Stimulated activated CD8-positive, alpha-beta memory T cell treated with anti-CD3 and anti-CD28 coated beads, Interleukin-4, amount 100 ng/mL, for 24 hours (primary cell): ENCODE data around the gene NLGN1.
"Not testable (repeated sequence)": the region's sequence is repeated elsewhere in the genome, so short reads cannot be mapped to it uniquely, and the experiment has no call there.

Experiments
- DNase-seq: peaks from one replicate; pipeline ENCODE4 v3.0.0-alpha.2; 2020; ENCODE audit warnings: low read depth

Gene NLGN1

DNA sequence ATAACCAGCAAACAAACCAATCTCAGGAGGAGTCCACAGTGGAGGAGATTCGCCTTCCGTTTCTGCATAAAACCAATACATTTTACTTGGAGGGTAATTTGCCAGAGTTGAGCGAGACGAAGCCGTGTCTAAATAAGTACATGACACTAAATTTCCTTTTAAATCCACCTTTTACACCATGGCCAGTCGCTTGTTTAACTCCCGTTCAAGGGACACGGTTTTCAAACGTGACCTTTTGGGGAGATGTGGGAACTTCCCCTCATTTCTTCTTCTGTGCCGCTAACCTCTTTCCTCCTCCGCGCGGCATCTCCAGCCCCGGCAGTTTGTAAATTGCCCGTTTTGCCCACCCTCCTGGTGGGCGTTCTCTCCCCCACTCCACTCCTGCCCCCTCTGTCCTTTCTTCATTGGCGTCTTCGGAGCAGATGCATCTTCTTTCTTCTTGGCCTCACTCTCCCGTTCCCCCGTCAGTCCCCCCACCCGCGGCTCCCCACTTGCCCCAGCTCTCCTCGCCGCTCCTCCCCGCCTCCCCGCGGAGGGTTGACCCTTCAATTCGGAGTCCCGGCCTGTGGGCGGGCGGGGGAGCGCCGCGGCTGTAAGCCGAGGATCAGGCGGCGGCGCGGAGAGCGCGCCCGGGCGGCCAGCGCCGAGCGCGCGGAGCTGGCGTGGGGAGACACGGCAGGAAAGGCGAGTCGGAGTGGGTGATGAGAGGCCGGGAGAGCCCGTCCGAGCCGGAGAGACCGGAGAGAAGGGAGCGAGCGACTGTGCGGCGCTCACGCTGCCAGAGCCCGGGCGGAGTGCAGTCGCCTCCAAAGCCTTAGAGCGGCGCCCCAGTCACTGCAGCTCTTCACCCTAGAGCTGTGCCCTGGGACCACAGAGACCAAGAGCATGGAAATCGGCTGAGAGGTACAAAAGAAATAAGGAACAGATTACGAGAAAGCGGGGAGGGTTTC lies at the start of gene NLGN1:
Gene NLGN1, plus strand, starts transcription at position 584 of the 950 bp plus-strand sequence.
- DNase-seq, result no peak

DNA sequence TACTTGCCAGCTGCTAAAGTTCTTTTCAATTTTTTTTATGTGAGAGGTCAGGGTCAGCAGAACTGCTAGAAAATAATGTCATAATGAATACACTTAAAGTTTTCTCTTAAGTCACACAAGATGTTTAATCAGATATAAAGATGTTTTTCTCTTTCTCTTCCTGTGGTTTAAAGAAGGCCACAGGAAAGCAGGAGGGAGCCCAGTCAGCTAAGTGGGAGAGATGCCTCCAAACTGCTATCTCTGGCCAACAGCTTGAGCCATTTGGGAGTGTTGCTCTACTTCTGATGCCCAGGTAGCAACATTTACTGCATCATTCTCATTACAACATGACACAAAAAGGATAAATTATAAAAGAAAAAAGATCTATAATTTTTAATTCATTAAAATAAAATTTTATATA lies 45.7 kb upstream of the NLGN1 start:
- DNase-seq, result no peak

DNA sequence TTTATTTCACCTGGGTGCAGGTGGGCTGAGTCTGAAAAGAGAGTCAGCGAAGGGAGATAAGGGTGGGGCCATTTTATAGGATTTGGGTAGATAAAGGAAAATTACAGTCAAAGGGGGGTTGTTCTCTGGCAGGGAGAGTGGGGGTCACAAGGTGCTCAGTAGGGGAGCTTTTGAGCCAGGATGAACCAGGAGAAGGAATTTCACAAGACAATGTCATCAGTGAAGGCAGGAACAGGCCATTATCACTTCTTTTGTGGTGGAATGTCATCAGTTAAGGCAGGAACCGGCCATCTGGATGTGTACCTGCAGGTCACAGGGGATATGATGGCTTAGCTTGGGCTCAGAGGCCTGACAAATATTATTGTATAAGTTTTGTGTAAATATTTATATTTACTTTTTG lies 44.4 kb upstream of the NLGN1 start:
- DNase-seq, result not testable (repeated sequence)

DNA sequence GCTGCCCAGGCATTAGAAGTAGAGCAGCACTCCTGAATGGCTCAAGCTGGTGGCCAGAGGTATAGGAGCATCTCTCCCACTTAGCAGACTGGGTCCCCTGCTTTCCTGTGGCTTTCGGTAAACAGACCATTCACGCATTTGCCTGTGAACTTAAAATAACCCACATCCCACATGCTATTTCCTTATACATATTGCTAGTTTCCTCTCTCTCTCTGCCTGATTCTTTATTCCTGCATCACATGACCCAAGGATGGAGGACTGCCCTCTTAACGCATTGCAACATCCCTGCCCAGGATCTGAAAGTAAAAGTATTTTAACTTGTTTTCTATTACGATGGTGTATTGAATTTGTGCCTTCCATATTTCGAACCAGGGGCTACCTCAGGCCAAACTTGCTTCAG lies 43.4 kb upstream of the NLGN1 start:
- DNase-seq, result no peak

DNA sequence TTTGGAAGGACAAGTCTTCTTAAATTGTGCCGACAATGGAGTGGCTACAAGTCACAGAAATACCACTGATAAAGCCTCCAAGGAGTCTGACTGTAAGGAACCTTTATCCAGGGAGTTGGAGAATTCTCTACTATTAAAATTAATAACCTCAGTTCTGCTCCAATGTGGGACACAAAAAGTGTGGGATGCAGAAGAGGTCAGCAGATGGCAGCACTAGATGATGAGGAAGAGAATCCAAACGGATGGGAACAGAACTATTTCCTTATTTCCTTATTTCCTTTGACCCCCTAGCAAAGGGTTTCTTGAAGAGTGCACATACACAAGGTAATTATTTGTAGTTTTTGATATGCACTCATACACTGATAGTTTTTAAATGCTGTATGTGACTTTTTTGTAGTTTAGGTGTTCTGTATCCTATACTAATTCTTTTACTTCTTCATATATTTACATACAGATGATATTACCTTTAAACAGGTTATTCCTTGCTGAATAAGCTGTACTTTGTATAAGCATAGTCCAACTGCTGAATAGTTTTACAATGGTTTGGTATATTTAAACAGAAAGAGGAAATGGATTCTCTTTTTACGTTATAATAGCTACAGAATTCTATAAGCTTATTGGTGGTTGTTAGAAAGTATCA lies 25.6 kb upstream of the NLGN1 start:
- no peak for DNase-seq

DNA sequence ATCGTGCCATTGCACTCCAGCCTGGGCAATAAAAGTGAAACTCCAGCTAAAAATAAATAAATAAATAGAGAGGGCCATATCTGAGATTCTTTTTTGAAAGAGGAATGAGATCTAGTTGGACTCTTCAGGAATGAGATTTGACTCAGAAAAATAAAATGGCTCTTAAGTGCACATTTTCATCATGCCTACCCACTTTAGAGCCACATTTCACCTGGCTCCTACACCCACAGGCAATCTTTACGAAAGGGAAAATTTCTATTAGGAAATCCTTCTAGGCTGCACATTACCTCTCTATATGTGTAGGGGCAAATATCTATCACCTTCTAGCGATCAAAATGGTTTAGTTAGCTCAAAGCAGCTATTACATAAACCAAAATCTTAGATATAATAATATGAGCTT lies 16.9 kb upstream of the NLGN1 start:
- DNase-seq, result no peak

DNA sequence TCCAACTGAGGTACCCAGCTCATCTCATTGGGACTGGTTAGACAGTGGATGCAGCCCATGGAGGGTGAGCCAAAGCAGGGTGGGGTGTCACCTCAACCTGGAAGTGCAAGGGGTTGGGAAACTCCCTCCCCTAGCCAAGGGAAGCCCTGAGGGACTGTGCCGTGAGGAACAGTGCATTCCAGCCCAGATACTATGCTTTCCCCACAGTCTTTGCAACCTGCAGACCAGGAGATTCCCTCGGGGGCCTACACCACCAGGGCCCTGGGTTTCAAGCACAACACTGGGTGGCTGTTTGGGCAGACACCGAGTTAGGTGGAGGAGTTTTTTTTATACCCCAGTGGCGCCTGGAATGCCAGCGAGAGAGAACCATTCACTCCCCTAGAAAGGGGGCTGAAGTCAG lies 15.6 kb upstream of the NLGN1 start:
- not testable (repeated sequence) for DNase-seq

DNA sequence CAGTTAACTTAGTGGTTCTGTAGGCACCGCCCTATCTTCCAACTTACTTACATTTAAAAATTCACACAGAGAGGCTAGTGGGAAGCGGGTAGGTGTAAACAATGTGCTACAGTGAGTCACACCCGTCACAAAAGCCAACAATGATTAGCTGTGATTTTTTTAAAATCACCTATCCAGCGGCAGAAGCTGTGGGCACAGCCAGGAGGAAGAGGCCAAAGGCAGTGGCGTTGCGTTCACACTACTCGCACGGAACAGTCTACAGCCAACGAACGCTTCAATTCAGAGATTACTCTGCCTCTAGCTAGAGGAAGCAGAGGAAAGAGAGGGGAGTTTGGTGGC lies 2.5 kb upstream of the NLGN1 start:
- DNase-seq, result no peak

DNA sequence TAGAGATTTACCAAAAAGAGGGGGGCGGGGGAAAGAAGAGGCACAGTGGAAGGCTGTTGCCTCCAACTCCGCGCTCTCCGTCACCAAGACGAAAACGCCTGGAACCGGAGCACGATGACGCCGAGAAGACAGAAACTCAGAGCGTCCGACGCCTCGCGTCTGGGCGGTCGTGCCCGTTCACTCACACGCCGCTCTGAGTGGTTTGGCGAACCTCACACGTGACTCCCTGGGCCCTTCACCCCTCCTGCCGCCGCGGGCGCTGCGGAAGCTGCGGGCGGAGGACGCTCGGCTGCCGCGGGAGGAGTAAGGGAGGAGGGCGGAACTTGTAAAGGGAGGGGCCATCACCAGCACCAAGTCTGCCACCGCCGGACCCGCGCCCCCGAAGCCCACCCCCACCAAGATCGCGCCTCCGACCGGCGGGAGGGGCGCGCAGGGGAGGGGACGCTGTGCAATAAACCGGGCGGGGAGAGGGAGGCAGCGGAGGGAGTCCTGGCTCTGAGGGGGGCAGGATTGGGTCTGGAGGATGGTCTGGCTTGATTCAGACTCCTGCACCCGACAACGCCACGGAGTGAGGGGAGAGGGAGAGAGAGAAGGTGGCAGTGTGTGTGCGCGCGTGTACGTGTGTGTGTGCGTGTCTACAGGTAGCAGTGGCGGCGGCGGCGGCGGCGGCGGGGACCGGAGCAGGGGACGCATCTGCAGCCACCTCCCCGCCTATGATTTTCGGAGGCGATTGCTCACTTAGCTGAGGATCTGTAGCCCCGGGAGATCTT lies 1.9 kb upstream of the NLGN1 start:
- peak; percentile 33 for DNase-seq

DNA sequence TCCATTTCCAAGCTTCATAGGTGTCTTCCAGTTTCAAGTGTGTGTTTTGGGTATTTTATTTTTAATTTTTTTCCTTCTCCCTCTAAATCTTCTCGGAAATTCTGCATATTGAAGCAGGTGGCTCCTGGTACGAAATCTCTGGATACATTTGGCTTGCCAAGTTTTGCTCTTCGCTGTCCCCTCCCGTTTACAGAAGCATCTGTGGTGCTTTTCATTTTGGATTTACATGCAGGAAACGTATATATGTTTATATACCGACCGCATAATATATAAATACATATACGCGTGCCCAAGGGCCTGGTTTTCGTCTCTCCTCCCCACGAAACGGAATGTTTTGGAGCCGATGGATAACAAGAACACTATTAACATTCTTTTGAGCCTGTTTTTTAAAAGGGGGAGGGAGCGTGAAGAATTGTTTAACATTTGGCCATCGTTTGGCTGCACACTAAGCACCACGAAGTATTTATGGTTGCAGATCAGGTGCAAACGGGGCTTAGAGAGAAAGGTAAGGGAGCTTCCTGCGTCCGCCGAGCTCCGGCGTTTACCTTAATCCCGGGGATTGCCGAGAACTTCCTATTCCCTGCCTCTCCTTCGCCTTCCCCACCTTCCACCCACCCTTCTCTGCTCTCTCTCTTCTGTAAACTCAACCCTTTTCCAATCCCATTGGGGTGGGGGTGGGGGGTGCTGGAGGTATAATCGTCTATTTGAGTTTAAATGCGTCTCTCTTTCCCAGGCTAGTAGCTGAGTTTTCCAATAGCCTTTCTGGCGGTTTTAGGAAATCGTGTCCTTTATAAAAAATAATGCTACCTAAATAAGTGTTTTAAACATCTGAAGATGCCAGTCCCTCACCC lies 1.1 kb upstream of the NLGN1 start:
- DNase-seq, result no peak

DNA sequence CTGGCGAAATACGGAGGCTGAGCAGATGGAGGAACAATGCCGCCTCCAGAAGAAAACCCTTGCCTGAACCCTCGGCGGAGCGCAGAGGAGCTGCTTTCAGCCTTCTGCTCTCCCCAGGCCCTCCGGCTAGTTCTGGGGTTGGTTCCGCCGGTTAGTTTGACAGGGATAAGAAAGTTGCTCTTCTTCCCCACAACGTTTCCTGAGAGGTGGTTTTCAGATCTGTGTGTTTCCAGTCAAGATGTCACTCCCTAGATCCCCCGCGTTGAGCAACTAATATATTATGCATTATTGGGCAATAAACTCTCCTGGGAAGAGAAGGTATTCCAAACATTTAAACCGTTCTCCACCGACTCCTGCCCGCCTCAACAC lies 551 bp downstream of the NLGN1 start:
- DNase-seq, result no peak

DNA sequence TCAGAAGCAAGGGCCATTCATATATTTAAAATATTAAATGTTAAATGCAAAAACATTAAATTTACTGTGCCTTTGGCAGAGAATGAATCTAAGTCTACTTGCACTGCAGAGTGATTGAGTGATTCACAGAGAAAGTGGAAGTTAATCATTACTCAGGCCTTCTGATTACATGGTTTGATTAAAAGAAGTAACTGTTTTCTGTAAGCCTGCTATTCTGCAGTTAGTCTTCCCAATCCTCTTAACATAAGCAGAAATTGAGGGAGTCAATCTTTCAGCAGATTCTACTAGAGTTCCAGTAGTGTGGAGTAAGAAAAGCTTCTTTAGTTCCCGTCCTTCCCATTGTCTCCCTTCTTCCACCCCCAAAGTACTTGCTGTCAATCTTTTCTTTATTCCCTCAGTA lies 1.5 kb downstream of the NLGN1 start:
- no peak for DNase-seq

DNA sequence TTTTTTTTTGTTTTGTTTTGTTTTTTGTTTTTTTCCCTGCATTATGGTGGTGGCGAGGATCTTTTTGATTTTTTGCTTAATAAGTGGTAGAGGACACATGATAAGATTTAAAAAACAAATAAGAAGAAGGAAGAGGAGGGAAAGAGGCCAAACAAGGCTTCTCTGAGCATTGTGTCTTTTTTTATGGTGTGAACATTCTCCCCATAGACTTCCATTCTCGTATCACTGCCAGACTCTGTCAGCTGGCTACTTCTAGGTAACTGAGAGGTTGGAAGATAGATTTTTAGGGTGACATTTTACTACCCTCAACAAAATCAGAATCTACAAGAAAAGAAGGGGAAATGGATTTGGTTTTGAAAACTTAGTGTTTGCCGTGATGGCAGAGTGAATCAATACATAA lies 3.8 kb downstream of the NLGN1 start:
- no peak for DNase-seq

DNA sequence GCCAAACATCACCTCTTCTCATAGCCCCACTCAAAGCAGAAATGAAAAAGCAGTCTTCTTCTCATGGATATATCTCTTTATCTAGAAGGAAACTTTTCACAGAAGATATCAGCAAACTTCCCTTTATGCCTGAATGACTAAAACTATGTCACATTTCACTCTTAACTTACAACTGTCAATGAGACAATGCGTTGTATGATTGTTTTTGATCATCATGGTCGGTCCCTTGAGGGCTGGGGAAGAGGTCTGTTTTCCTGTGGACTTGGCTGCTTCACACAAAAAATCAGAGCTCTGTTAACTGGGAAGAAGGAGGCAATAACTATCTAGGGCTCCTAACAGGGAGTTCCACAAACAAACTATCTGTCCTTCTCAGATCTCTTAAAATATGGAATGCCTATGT lies 5.1 kb downstream of the NLGN1 start:
- DNase-seq, result no peak

DNA sequence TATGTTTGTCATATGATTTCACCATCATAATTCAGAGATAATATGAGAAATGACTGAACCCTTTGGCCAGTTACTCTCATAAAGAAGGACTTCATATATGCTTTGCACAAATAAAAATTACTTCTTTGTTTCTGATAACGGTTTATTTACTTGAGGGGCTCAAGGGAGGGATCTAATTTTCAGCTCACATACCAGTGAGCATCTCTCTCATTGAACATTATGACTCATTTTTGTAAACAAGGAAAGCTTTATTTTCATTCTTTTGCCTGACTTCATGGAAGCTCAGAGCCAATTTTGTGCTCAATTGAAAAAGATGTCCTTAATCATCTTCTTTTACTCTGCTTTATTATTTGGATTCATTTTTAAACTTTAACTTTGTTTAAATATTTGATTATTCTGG lies 5.8 kb downstream of the NLGN1 start:
- DNase-seq, result no peak

DNA sequence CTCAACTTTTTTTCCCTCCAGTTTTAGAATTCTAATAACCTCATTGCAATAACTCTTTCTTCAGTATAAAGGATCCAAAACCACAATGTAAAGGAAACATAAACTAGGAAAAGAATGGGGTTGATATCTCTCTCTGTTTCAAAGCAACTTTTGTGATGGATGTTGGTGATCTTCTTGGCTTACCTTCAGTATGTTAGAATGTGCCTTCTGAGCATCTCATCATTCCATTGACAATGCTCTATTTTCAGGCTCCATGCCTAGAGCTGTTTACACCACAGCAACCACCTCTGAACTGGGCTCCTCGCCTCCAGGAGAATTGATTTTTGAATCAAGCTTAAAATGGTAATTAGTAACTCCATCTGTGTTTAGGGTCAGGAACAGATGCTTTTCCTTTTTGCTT lies 6.6 kb downstream of the NLGN1 start:
- DNase-seq, result no peak

DNA sequence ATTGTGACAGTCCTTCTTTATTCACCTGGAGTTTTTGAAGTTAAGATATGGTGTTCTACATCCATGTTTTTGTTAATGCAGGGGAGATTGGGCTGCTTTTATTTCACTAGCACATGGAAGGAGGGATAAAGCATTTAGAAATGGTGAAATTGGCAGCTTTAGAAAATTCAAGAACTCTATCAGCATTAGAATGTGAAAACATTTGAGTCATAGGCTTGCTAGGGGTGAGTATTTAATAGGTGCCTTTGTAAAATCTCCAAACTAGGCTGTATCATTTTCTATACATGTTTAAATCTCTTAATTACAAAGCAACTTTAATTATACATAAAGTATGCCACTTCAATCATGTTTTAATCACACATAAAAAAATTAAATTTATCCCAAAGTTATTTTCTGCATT lies 12.9 kb downstream of the NLGN1 start:
- no peak for DNase-seq

DNA sequence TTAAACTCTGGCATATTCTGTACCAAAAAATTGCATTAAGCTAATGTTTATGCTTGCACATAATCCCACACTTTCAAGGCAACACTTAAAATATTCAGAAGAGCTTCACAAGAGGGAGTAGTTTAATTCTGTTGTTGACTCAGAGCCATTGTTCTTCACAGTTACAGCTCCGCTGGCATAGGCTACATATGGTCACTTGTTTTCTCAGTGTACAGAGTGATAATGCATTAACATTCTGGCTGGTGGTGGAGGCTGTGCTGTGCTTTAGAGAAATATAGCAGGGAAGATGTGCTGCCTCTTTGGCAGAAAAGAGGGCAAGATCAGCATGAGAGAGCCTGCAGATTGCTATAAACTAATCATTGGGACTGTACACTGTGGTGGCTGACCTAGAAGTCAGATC lies 13.3 kb downstream of the NLGN1 start:
- DNase-seq, result no peak

DNA sequence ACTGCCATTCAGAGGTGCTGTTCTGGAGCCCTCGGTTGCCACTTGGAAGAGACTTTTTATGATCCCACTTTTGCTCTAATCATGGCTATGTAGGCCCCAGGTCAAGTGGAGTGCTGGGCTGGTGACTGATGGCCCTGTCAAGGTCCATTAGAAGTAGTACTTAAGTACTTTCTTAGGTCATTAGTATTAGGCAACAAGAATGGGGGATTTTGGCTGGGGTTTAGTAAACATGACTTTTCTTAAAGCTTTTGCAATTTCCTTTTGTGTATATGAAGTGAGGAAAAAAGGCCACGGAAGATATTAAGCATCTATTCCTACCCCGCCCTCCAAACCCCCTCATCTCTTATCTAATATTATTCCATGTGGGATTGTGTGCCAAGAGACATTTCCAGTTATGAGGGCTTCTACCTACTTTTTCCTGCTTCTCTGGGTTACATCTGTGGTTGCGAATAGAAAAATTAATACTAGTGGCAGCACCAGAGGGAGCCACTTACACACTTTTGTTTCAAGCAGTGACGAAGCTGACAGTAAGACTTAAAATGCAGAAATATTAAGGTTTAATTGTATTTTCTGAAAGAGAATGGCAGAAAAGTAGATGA lies 13.9 kb downstream of the NLGN1 start:
- no peak for DNase-seq

DNA sequence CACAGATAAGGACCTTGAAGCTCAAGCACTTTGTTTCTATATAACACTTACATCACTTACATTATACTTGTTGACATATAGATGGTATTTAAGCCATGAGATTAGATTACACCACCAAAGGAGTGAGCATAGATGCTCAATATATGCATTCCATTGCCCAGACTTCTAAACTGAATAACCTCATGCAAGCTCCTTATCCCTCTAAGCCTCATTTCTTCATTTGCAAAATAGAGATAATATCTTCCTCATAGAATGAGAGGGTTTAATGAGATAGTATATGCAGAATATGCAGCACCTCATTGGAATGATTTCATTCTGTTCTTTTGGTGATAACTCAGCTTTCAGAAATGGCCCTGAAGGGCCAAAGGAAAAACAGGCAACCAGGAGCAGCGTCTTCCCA lies 18.5 kb downstream of the NLGN1 start:
- DNase-seq, result no peak

DNA sequence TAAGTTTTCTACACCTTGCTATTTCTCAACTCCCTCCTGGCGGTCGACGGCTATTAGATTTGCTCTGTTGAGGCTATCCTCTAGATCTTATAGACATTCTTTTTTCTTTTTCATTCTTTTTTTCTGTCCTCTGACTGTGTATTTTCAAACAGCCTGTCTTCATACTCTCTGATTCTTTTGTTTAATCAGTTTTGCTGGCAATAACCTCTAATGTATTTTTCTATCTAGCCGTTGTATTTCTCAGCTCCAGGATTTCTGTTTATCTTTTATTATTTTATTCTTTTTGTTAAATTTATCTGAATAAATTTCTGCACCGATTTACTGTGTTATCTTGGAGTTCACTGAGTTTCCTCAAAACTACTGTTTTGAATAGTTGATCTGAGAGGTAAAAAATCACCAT lies 31.5 kb downstream of the NLGN1 start:
- no peak for DNase-seq

DNA sequence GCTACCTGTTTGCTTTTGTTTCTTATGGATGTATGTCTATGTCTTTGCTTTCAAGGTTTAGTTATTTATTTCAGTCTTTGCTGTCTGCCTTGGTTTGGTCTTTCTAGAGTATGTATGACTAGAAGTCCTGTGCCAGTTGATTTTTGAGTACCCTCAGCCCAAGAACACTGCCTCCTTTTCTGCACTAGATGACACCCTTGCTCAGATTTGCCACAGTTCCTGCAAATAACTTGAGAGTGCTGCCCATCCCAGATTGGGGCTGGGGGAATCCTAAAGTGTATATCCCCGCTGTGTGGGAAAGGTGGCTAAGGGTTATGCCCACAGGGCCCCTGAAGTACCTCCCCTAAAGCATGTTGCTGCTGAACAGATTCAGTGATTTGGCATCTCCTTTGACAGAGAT lies 32.0 kb downstream of the NLGN1 start:
- no peak for DNase-seq
